ENCODE data around the gene ZNF362.

The ZNF362 gene

DNA sequence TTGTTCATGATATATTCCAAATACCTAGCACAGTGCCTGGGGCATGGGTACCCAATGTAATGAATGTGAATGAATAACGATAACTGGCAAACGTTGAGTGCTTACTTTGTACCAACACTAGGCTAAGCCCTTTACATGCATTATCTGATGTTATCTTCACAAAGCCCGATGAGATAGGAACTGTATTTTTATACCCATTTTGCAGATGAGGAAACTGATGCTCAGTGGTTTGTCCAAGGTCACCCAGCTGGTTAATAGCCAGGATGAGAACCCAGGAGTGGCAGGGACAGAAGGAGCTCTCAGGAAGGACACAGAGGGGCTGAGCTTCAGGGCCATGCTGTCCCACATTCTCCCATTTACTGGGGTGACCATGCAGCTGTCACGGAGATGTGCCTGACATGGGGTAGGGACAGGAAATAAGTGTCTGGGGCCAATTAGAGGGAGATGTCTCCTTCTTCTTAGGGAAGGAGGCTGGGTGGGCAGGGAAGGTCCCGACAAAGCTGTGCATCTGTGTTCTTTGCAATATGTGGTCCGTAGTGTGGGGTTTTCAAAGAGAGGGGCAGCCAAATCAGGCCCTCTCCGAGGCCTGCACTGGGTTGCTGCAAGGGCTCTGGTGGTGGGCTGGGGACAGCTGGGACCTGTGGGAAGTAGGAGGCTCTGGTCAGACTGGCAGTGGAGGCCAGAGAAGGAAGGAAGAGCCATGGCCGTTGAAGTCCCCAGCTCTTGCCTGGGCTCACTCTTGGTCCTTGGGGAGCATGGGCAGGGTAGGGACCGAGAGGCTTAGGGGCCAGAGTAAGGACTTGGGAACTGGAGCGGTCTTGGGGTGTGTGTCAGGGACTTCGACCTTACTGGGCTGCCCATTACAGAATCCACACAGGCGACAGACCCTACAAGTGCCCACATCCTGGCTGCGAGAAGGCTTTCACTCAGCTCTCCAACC is 38.0 kb downstream of the ZNF362 start:
- Histone ChIP-seq H3K27ac (ENCODE audit: low read length) (no peak overlapping the region), H3K9me3 (ENCODE audit: control insufficient read depth, low read depth, low read length) (no peaks in the 10 kb centered on the region), H3K36me3 (ENCODE audit: control insufficient read depth, low read depth, low read length) (peaks cover 14% of the 10 kb centered on the region), H3K27me3 (ENCODE audit: control insufficient read depth, insufficient read depth, low read length) (no peaks in the 10 kb centered on the region), H3K4me1 (ENCODE audit: control insufficient read depth, low read depth, low read length) (peaks cover 3% of the 10 kb centered on the region), H3K9ac (ENCODE audit: low read length) (no peak overlapping the region), H3K4me3 (ENCODE audit: low read length) (no peak overlapping the region)

- H3K9me3 ChIP-seq (ENCODE audit: control insufficient read depth, low read depth, low read length) = no peaks in the 10 kb centered on the region
- no peak overlapping the region for H3K4me3 ChIP-seq (ENCODE audit: low read length)
- peaks cover 14% of the 10 kb centered on the region for H3K36me3 ChIP-seq (ENCODE audit: control insufficient read depth, low read depth, low read length)
- H3K27ac ChIP-seq (ENCODE audit: low read length) = no peak overlapping the region
- no peaks in the 10 kb centered on the region for H3K27me3 ChIP-seq (ENCODE audit: control insufficient read depth, insufficient read depth, low read length)
- H3K4me1 ChIP-seq (ENCODE audit: control insufficient read depth, low read depth, low read length) = peaks cover 7% of the 10 kb centered on the region
- no peak overlapping the region for H3K9ac ChIP-seq (ENCODE audit: low read length)
These were observed 38.7 kb downstream of the ZNF362 start for GRCh38 chr1:33295023-33295422.

GRCh38 chr1:33295450-33296081 is 39.3 kb downstream of the ZNF362 start:
- Histone ChIP-seq H3K36me3 (ENCODE audit: control insufficient read depth, low read depth, low read length) (peaks cover 14% of the 10 kb centered on the region), H3K9me3 (ENCODE audit: control insufficient read depth, low read depth, low read length) (no peaks in the 10 kb centered on the region), H3K27me3 (ENCODE audit: control insufficient read depth, insufficient read depth, low read length) (no peaks in the 10 kb centered on the region), H3K27ac (ENCODE audit: low read length) (no peak overlapping the region), H3K4me3 (ENCODE audit: low read length) (no peak overlapping the region), H3K4me1 (ENCODE audit: control insufficient read depth, low read depth, low read length) (peaks cover 7% of the 10 kb centered on the region), H3K9ac (ENCODE audit: low read length) (no peak overlapping the region)

DNA sequence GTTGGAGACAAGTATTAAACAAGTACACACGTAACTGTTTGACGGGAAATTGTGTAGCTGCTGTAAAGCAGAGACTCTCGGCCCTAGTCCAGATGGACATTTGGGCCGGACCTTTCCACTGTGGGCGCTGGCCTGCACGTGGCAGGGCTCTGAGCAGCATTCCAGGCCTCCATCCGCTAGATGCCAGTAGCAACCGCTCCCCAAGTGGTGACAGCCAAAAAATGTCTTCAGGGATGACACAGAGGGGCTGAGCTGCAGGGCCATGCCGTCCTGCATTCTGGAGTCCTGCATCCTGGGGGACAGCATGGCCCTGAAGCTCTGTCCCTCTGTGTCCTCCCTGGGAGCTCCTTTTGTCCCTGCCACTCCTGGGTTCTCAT is 39.8 kb downstream of the ZNF362 start:
- H3K36me3 ChIP-seq (ENCODE audit: control insufficient read depth, low read depth, low read length) = peaks cover 14% of the 10 kb centered on the region

GRCh38 chr1:33296824-33297223 is 40.5 kb downstream of the ZNF362 start:
- Histone ChIP-seq H3K9ac (ENCODE audit: low read length) (no peak overlapping the region), H3K27me3 (ENCODE audit: control insufficient read depth, insufficient read depth, low read length) (no peaks in the 10 kb centered on the region), H3K36me3 (ENCODE audit: control insufficient read depth, low read depth, low read length) (peaks cover 14% of the 10 kb centered on the region), H3K9me3 (ENCODE audit: control insufficient read depth, low read depth, low read length) (no peaks in the 10 kb centered on the region), H3K4me1 (ENCODE audit: control insufficient read depth, low read depth, low read length) (peaks cover 7% of the 10 kb centered on the region), H3K4me3 (ENCODE audit: low read length) (no peak overlapping the region), H3K27ac (ENCODE audit: low read length) (no peak overlapping the region)

More for the DNA sequence above, 39.8 kb downstream of the ZNF362 start:
- H3K4me3 ChIP-seq (ENCODE audit: low read length) = no peak overlapping the region
- H3K9ac ChIP-seq (ENCODE audit: low read length) = no peak overlapping the region
- H3K4me1 ChIP-seq (ENCODE audit: control insufficient read depth, low read depth, low read length) = peaks cover 7% of the 10 kb centered on the region
- H3K27ac ChIP-seq (ENCODE audit: low read length) = no peak overlapping the region
- H3K27me3 ChIP-seq (ENCODE audit: control insufficient read depth, insufficient read depth, low read length) = no peaks in the 10 kb centered on the region
- H3K9me3 ChIP-seq (ENCODE audit: control insufficient read depth, low read depth, low read length) = no peaks in the 10 kb centered on the region

GRCh38 chr1:33297911-33298622 is 41.8 kb downstream of the ZNF362 start:
- no peak overlapping the region for H3K4me3 ChIP-seq (ENCODE audit: low read length)
- H3K9me3 ChIP-seq (ENCODE audit: control insufficient read depth, low read depth, low read length) = no peaks in the 10 kb centered on the region
- H3K9ac ChIP-seq (ENCODE audit: low read length) = no peak overlapping the region
- H3K36me3 ChIP-seq (ENCODE audit: control insufficient read depth, low read depth, low read length) = peaks cover 14% of the 10 kb centered on the region
- no peaks in the 10 kb centered on the region for H3K27me3 ChIP-seq (ENCODE audit: control insufficient read depth, insufficient read depth, low read length)
- H3K4me1 ChIP-seq (ENCODE audit: control insufficient read depth, low read depth, low read length) = peaks cover 7% of the 10 kb centered on the region
- H3K27ac ChIP-seq (ENCODE audit: low read length) = no peak overlapping the region

DNA sequence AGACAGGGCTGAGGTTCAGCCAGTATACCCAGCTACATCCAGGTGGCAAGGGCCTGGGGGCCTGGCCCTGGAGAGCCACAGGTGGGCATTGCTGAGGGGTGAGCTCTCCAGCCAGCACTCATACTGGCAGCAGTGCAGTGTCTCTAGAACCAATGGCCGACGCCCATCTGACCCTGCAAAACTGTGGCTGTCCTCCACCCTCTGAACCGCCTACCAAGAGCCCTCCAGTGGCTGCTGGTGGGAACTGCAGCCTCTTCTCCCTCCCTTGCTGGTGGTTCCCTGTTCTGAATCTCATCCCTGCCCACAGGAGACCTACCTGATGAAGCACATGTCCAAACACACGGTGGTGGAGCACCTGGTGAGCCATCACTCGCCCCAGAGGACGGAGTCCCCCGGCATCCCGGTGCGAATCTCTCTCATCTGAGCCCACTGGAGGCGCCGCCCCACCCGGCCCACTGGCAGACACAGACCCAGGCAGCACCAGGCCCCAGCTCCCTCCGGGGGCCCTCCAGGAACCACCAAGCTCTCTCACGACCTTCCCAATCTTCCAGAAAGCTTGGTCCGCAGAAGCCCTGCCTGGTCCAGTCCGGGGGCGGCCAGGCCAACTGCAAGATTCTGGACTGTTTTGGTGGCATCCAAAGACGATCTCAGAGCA is 42.5 kb downstream of the ZNF362 start:
- Histone ChIP-seq H3K27me3 (ENCODE audit: control insufficient read depth, insufficient read depth, low read length) (no peaks in the 10 kb centered on the region), H3K36me3 (ENCODE audit: control insufficient read depth, low read depth, low read length) (peaks cover 14% of the 10 kb centered on the region), H3K4me3 (ENCODE audit: low read length) (no peak overlapping the region), H3K4me1 (ENCODE audit: control insufficient read depth, low read depth, low read length) (peaks cover 7% of the 10 kb centered on the region), H3K27ac (ENCODE audit: low read length) (no peak overlapping the region), H3K9me3 (ENCODE audit: control insufficient read depth, low read depth, low read length) (no peaks in the 10 kb centered on the region), H3K9ac (ENCODE audit: low read length) (no peak overlapping the region)

GRCh38 chr1:33299461-33300155 is 43.3 kb downstream of the ZNF362 start:
- peaks cover 7% of the 10 kb centered on the region for H3K4me1 ChIP-seq (ENCODE audit: control insufficient read depth, low read depth, low read length)
- H3K36me3 ChIP-seq (ENCODE audit: control insufficient read depth, low read depth, low read length) = peaks cover 14% of the 10 kb centered on the region
- H3K4me3 ChIP-seq (ENCODE audit: low read length) = no peak overlapping the region
- no peaks in the 10 kb centered on the region for H3K9me3 ChIP-seq (ENCODE audit: control insufficient read depth, low read depth, low read length)
- H3K9ac ChIP-seq (ENCODE audit: low read length) = no peak overlapping the region
- no peaks in the 10 kb centered on the region for H3K27me3 ChIP-seq (ENCODE audit: control insufficient read depth, insufficient read depth, low read length)
- H3K27ac ChIP-seq (ENCODE audit: low read length) = no peak overlapping the region

DNA sequence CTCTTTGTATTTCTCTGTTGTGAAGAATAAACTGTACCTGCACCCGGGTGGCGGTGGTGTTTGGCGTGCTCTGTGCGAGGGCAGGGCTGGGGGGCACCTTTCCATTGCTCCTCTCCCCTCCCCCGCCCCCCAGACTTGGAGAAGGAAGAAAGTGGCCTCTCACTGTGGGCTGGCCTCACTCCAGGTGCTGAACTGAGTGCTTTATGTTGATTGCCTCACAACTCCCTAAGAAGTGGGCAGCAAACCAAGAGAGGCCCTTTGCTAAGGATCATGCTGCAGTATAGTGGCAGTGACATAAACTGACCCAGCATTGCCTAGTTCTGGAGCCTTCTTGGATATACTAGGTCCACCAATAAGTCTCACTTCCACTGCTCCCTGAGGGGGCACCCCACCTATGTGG is 44.4 kb downstream of the ZNF362 start:
- H3K4me3 ChIP-seq (ENCODE audit: low read length) = no peak overlapping the region
- H3K27me3 ChIP-seq (ENCODE audit: control insufficient read depth, insufficient read depth, low read length) = no peaks in the 10 kb centered on the region
- H3K36me3 ChIP-seq (ENCODE audit: control insufficient read depth, low read depth, low read length) = peaks cover 14% of the 10 kb centered on the region
- H3K4me1 ChIP-seq (ENCODE audit: control insufficient read depth, low read depth, low read length) = peaks cover 4% of the 10 kb centered on the region
- H3K27ac ChIP-seq (ENCODE audit: low read length) = no peak overlapping the region
- H3K9me3 ChIP-seq (ENCODE audit: control insufficient read depth, low read depth, low read length) = no peaks in the 10 kb centered on the region
- H3K9ac ChIP-seq (ENCODE audit: low read length) = no peak overlapping the region

GRCh38 chr1:33301273-33301984 is 45.1 kb downstream of the ZNF362 start:
- H3K9me3 ChIP-seq (ENCODE audit: control insufficient read depth, low read depth, low read length) = no peaks in the 10 kb centered on the region
- H3K9ac ChIP-seq (ENCODE audit: low read length) = no peak overlapping the region
- no peak overlapping the region for H3K4me3 ChIP-seq (ENCODE audit: low read length)
- no peaks in the 10 kb centered on the region for H3K27me3 ChIP-seq (ENCODE audit: control insufficient read depth, insufficient read depth, low read length)
- H3K27ac ChIP-seq (ENCODE audit: low read length) = no peak overlapping the region
- H3K4me1 ChIP-seq (ENCODE audit: control insufficient read depth, low read depth, low read length) = peaks cover 4% of the 10 kb centered on the region
- H3K36me3 ChIP-seq (ENCODE audit: control insufficient read depth, low read depth, low read length) = peaks cover 8% of the 10 kb centered on the region

Data from iPS-18a (cell line).